ENCODE measurements around the gene PPP2R2B. TPM values are rescaled to one million over a fixed set of nuclear protein-coding genes. Genes with fewer than 3 reads are reported as not detected.

Gene PPP2R2B
- total and polyA plus RNA-seq, 2 of the 4 experiments (the other 2 are of a cell fraction) = not detected

- Histone ChIP-seq H3K4ac (ENCODE audit: low read depth, low read length) (no peak overlapping the region), H3K9me3 (ENCODE audit: control insufficient read depth, insufficient read depth, low read length) (peaks cover 2% of the 10 kb centered on the region; the same call in 1 of the 2 replicates), H3K9ac (ENCODE audit: low read depth, low read length) (no peak overlapping the region), H3K27me3 (ENCODE audit: control insufficient read depth, insufficient read depth, low read length) (no peaks in the 10 kb centered on the region), H3K79me1 (ENCODE audit: low read depth in 1 of 2, low read length in 2 of 2) (no peaks in the 10 kb centered on the region), H4K20me1 (ENCODE audit: insufficient read depth, low read length) (no peaks in the 10 kb centered on the region), H3K27ac (ENCODE audit: insufficient read depth, low read length) (no peak overlapping the region), H3K9me1 (ENCODE audit: insufficient read depth, low read length) (no peaks in the 10 kb centered on the region), H2AK5ac (ENCODE audit: low read depth, low read length) (no peak overlapping the region), H2BK5ac (ENCODE audit: low read depth, low read length, poor library complexity, severe bottlenecking) (no peak overlapping the region), H2BK15ac (ENCODE audit: low read depth, low read length) (no peak overlapping the region), H3K56ac (ENCODE audit: extremely low read depth, insufficient read depth, low read length) (no peak overlapping the region), H2AK9ac (replicated peaks; ENCODE audit: low read depth, low read length, poor library complexity) (no peak overlapping the region), H4K5ac (ENCODE audit: low read depth, low read length) (no peak overlapping the region), H3K36me3 (ENCODE audit: control insufficient read depth, insufficient read depth, low read length) (no peaks in the 10 kb centered on the region), H3K23ac (ENCODE audit: low read depth, low read length) (no peak overlapping the region), H4K91ac (ENCODE audit: insufficient read depth, low read depth, low read length) (no peak overlapping the region), H3K4me1 (ENCODE audit: control insufficient read depth, insufficient read depth, low read length) (no peaks in the 10 kb centered on the region), H3K4me3 (ENCODE audit: insufficient read depth, low read depth, low read length) (no peak overlapping the region), H2BK120ac (ENCODE audit: low read depth, low read length) (no peak overlapping the region), H2AFZ (replicated peaks; ENCODE audit: low read length, poor library complexity) (no peak overlapping the region), H2BK20ac (ENCODE audit: low read depth, low read length) (no peak overlapping the region), H3K4me2 (ENCODE audit: low read depth, low read length) (no peak overlapping the region), H4K8ac (ENCODE audit: low read depth in 2 of 2, low read length in 2 of 2) (no peak overlapping the region), H3K18ac (ENCODE audit: low read depth, low read length) (no peak overlapping the region), H3K14ac (replicated peaks; ENCODE audit: low read depth, low read length) (no peak overlapping the region)
- no peak for DNase-seq
- ChIA-PET CTCF (no interaction called here), POLR2A (ENCODE audit: unreplicated experiment) (no interaction called here)
- BruUV-seq (replicated peaks) = no TSS peak
- intact Hi-C loops (cut with micrococcal nuclease) = no loop called here
- no peak for ATAC-seq (ENCODE audit: low read depth)
- 8% methylated on average over 3 of the region's 8 CpGs; no CpG with 5 or more reads in 1 of the 2 experiments for WGBS, 2 experiments (ENCODE audit: extremely low coverage in 2 of 2, insufficient read length in 1 of 2)
- TF ChIP-seq RAD21 (IDR thresholded peaks at IDR 0.05; ENCODE audit: low read length) (no peak), RCOR1 (IDR thresholded peaks at IDR 0.05; ENCODE audit: insufficient replicate concordance, low read length) (no peak), CEBPB (IDR thresholded peaks at IDR 0.05; ENCODE audit: low read depth, low read length) (no peak), USF2 (IDR thresholded peaks at IDR 0.05; ENCODE audit: low read depth, low read length) (no peak), SMC3 (IDR thresholded peaks at IDR 0.05; ENCODE audit: low read depth, low read length) (no peak)
- dilution Hi-C loops (cut with HindIII; ENCODE audit: low sequenced_read_pairs, unreplicated experiment) = no loop called here
- in situ Hi-C loops (cut with MboI; ENCODE audit: low sequenced_read_pairs) = no loop called here
Observed at GRCh38 chr5:146633323-146633764, 245.2 kb downstream of the PPP2R2B start.
